CD4-positive, alpha-beta T cell treated with Interleukin-4 for 4 hours (primary cell): ENCODE data around the gene TIFAB.

Experiments
- DNase-seq: peaks from one replicate; pipeline ENCODE4 v3.0.0-alpha.2; 2020

TIFAB gene

GRCh38 chr5:135481387-135481786, 29.2 kb upstream of the TIFAB start:
- no peak for DNase-seq

- DNase-seq = no peak
Observed at GRCh38 chr5:135480511-135480910, 28.4 kb upstream of the TIFAB start.

GRCh38 chr5:135478938-135479337, 26.8 kb upstream of the TIFAB start:
- DNase-seq = no peak

GRCh38 chr5:135477613-135478066, 25.5 kb upstream of the TIFAB start:
- DNase-seq = no peak

- DNase-seq = no peak
Observed at GRCh38 chr5:135476615-135477581, 24.7 kb upstream of the TIFAB start.

GRCh38 chr5:135473956-135474670, 22.0 kb upstream of the TIFAB start:
- DNase-seq = no peak

GRCh38 chr5:135472141-135472540, 20.0 kb upstream of the TIFAB start:
- DNase-seq = no peak

- no peak for DNase-seq
Observed at GRCh38 chr5:135471726-135472125, 19.6 kb upstream of the TIFAB start.

- no peak for DNase-seq
Observed at GRCh38 chr5:135469911-135470310, 17.8 kb upstream of the TIFAB start.

- DNase-seq = no peak
Observed at GRCh38 chr5:135468541-135468940, 16.4 kb upstream of the TIFAB start.

- no peak for DNase-seq
Observed at GRCh38 chr5:135467871-135468485, 15.8 kb upstream of the TIFAB start.

GRCh38 chr5:135467051-135467625, 15.0 kb upstream of the TIFAB start:
- no peak for DNase-seq

GRCh38 chr5:135466178-135467050, 14.3 kb upstream of the TIFAB start:
- DNase-seq = peak; percentile 43

GRCh38 chr5:135465391-135466122, 13.4 kb upstream of the TIFAB start:
- DNase-seq = no peak

- DNase-seq = peak; percentile 29
Observed at GRCh38 chr5:135462304-135462703, 10.2 kb upstream of the TIFAB start.

GRCh38 chr5:135461481-135462151, 9.5 kb upstream of the TIFAB start:
- DNase-seq = no peak

- no peak for DNase-seq
Observed at GRCh38 chr5:135460246-135461033, 8.3 kb upstream of the TIFAB start.

GRCh38 chr5:135458921-135459331, 6.8 kb upstream of the TIFAB start:
- no peak for DNase-seq

- no peak for DNase-seq
Observed at GRCh38 chr5:135458356-135458755, 6.2 kb upstream of the TIFAB start.
